Measurements from ENCODE around the gene SH3D19.

The SH3D19 gene

DNA sequence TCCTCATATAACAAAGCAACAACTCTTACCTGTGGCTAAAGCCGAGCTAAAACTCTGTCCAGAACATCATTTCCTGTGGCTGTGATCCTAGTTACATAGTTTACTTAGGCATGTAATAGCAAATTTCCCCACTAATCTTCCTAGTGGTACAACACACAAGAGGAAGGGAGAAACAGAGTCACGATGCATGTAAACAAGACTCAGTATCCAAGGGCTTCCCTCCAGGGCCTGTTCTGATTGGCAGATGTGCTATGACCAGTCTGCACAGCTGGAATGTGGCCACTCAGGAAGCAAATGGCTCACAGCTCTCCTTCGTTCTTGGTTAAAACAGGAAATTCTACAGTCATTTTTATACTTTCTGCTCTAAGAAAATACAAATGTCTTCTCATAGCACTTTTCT is 97.7 kb downstream of the SH3D19 start:
- TF ChIP-seq CTCF (IDR thresholded peaks at IDR 0.05; ENCODE audit: extremely low read depth, insufficient read depth, missing control alignments) = no peak
- DNase-seq (ENCODE audit: low spot score) = no peak
- in situ Hi-C loops (cut with MboI; ENCODE audit: low pct_unique_long_range_greater_than_20kb, low sequenced_read_pairs, unreplicated experiment) = no loop called here

DNA sequence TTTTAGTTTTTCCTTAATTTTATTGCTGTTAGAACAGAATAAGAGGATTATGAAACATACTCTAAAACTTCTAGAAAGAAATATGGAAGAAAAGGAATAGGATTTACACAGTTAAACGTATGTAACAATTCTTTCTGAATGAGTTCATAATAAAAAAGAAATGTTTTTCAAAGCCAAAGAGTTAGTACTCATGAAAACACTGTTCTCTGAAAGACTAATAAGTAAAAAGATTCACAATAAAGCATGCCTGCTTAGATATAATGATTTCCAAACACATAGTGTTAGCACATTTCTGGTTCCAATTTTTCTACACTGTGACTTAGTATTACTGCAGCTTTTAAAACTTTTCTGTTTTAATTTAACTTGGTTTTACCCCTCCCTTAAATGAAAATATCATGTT is 98.2 kb downstream of the SH3D19 start:
- in situ Hi-C loops (cut with MboI; ENCODE audit: low pct_unique_long_range_greater_than_20kb, low sequenced_read_pairs, unreplicated experiment) = no loop called here
- TF ChIP-seq CTCF (IDR thresholded peaks at IDR 0.05; ENCODE audit: extremely low read depth, insufficient read depth, missing control alignments) = no peak

GRCh38 chr4:151226004-151226932 is 99.1 kb downstream of the SH3D19 start:
- no peak for DNase-seq (ENCODE audit: low spot score)
- no peak for TF ChIP-seq CTCF (IDR thresholded peaks at IDR 0.05; ENCODE audit: extremely low read depth, insufficient read depth, missing control alignments)
- in situ Hi-C loops (cut with MboI; ENCODE audit: low pct_unique_long_range_greater_than_20kb, low sequenced_read_pairs, unreplicated experiment) = no loop called here

More for the DNA sequence above, 98.2 kb downstream of the SH3D19 start:
- no peak for DNase-seq (ENCODE audit: low spot score)

- no peak for TF ChIP-seq CTCF (IDR thresholded peaks at IDR 0.05; ENCODE audit: extremely low read depth, insufficient read depth, missing control alignments)
- in situ Hi-C loops (cut with MboI; ENCODE audit: low pct_unique_long_range_greater_than_20kb, low sequenced_read_pairs, unreplicated experiment) = no loop called here
- no peak for DNase-seq (ENCODE audit: low spot score)
Measured at GRCh38 chr4:151223465-151223864, 101.9 kb downstream of the SH3D19 start.

GRCh38 chr4:151219948-151220347 is 105.5 kb downstream of the SH3D19 start:
- no peak for TF ChIP-seq CTCF (IDR thresholded peaks at IDR 0.05; ENCODE audit: extremely low read depth, insufficient read depth, missing control alignments)
- in situ Hi-C loops (cut with MboI; ENCODE audit: low pct_unique_long_range_greater_than_20kb, low sequenced_read_pairs, unreplicated experiment) = no loop called here
- no peak for DNase-seq (ENCODE audit: low spot score)

DNA sequence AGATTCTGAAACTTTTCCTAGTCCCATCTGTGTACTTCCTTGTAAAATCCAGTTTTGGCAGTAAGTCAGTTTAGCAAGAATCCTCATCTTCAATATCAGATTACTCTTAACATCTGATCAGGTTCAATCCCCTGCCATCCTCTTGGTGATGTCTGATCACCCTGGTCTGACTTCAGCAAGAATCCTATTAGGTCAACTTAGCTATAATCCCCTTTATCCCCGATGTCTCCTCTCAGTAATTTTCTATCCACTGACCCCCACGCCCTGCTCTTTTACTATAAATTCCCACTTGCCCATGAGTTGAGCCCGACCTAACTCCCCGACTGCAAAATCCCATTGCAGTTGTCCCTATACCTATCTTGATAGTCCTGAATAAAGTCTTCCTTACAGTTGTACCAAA is 106.3 kb downstream of the SH3D19 start:
- DNase-seq (ENCODE audit: low spot score) = no peak
- TF ChIP-seq CTCF (IDR thresholded peaks at IDR 0.05; ENCODE audit: extremely low read depth, insufficient read depth, missing control alignments) = no peak
- in situ Hi-C loops (cut with MboI; ENCODE audit: low pct_unique_long_range_greater_than_20kb, low sequenced_read_pairs, unreplicated experiment) = no loop called here
